ENCODE measurements around the gene ODAD3.
A peak's percentile ranks its signal among the peaks of the same experiment; 100 is the strongest.
"Not testable (repeated sequence)": the region's sequence is repeated elsewhere in the genome, so short reads cannot be mapped to it uniquely, and the experiment has no call there.

Gene ODAD3

GRCh38 chr19:11460207-11460606, 25.3 kb upstream of the ODAD3 start:
- DNase-seq = no peak

GRCh38 chr19:11458912-11459311, 24.0 kb upstream of the ODAD3 start:
- DNase-seq = not testable (repeated sequence)

- DNase-seq = no peak
Measured at GRCh38 chr19:11458236-11458900, 23.4 kb upstream of the ODAD3 start.

GRCh38 chr19:11457831-11458230, 22.9 kb upstream of the ODAD3 start:
- no peak for DNase-seq

- DNase-seq = no peak
Measured at GRCh38 chr19:11457115-11457514, 22.2 kb upstream of the ODAD3 start.

GRCh38 chr19:11456659-11457058, 21.7 kb upstream of the ODAD3 start:
- DNase-seq = no peak

GRCh38 chr19:11455233-11455554, 20.3 kb upstream of the ODAD3 start:
- not testable (repeated sequence) for DNase-seq

GRCh38 chr19:11453468-11454341, 18.8 kb upstream of the ODAD3 start:
- DNase-seq = no peak

- DNase-seq = no peak
Measured at GRCh38 chr19:11452620-11453310, 17.8 kb upstream of the ODAD3 start.

GRCh38 chr19:11451871-11452619, 17.1 kb upstream of the ODAD3 start:
- no peak for DNase-seq

- DNase-seq = no peak
Measured at GRCh38 chr19:11451327-11451870, 16.5 kb upstream of the ODAD3 start.

- DNase-seq = no peak
Measured at GRCh38 chr19:11450570-11451326, 15.8 kb upstream of the ODAD3 start.

- DNase-seq = no peak
Measured at GRCh38 chr19:11448923-11449554, 14.1 kb upstream of the ODAD3 start.

- DNase-seq = no peak
Measured at GRCh38 chr19:11448410-11448809, 13.5 kb upstream of the ODAD3 start.

- DNase-seq = no peak
Measured at GRCh38 chr19:11447347-11448262, 12.7 kb upstream of the ODAD3 start.

- DNase-seq = peak; percentile 28
Measured at GRCh38 chr19:11446652-11447301, 11.9 kb upstream of the ODAD3 start.

GRCh38 chr19:11446271-11446651, 11.3 kb upstream of the ODAD3 start:
- DNase-seq = no peak

GRCh38 chr19:11445141-11445540, 10.2 kb upstream of the ODAD3 start:
- no peak for DNase-seq

GRCh38 chr19:11444059-11444458, 9.1 kb upstream of the ODAD3 start:
- DNase-seq = no peak

GRCh38 chr19:11437955-11438354, 3.0 kb upstream of the ODAD3 start:
- DNase-seq = no peak

All from fibroblast of skin of scalp (primary cell).